ENCODE results near the gene OGDH. TPM values are rescaled to one million over a fixed set of nuclear protein-coding genes. Genes with fewer than 3 reads are reported as not detected.

Gene OGDH
- total RNA-seq, 2 donors from 2014 or later: 36.1 to 46.1 TPM

DNA sequence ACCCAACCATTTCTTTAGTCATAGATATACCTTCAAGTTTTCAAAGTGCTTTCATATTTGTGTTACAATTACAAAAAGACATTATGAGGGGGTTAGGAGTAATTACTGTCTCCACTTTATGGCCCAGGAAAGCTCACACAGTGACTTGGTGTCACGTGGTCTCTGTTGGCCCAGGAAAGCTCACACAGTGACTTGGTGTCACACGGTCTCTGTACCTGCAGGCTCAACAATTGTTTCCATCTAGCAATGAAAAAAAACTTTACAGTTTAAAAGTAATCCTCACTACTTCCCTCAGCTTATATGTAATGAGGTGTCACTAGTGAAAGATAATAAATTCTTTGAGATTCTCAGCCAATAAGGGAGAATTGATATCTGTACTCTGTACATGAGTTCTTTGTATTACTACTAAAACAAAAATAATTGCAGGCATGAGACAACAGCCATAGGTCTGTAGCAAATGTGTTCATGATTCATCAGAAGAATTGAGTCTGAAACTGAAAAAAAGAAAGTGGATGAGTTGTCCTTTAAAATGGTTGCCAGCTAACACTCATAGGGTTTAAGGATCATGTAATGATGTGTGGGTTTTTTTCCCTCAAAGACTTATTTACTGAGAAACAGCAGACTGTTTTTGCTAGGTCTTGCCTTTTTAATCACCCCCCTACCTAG lies 10.9 kb downstream of the OGDH start:
- 50 to 67% methylated on average over 2 of the region's 2 CpGs for WGBS, 2 donors
- no peaks in the 10 kb centered on the region for H3K27me3 ChIP-seq
- DNase-seq: no peak
- H3K9me3 ChIP-seq: no peaks in the 10 kb centered on the region
- no peaks in the 10 kb centered on the region for H3K36me3 ChIP-seq (replicated peaks in 1 of 2; ENCODE audit: insufficient read depth in 1 of 2, low read depth in 2 of 2)
- H3K27ac ChIP-seq: no peak overlapping the region
- intact Hi-C loops (cut with DNase I): no loop called here
- no peak for TF ChIP-seq POLR2A (IDR thresholded peaks at IDR 0.05)
- TF ChIP-seq, protein P1, sequence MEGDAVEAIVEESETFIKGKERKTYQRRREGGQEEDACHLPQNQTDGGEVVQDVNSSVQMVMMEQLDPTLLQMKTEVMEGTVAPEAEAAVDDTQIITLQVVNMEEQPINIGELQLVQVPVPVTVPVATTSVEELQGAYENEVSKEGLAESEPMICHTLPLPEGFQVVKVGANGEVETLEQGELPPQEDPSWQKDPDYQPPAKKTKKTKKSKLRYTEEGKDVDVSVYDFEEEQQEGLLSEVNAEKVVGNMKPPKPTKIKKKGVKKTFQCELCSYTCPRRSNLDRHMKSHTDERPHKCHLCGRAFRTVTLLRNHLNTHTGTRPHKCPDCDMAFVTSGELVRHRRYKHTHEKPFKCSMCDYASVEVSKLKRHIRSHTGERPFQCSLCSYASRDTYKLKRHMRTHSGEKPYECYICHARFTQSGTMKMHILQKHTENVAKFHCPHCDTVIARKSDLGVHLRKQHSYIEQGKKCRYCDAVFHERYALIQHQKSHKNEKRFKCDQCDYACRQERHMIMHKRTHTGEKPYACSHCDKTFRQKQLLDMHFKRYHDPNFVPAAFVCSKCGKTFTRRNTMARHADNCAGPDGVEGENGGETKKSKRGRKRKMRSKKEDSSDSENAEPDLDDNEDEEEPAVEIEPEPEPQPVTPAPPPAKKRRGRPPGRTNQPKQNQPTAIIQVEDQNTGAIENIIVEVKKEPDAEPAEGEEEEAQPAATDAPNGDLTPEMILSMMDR (IDR thresholded peaks at IDR 0.05): no peak
- no peak for ATAC-seq
- no peak overlapping the region for H3K4me3 ChIP-seq
- peaks cover 29% of the 10 kb centered on the region for H3K4me1 ChIP-seq

DNA sequence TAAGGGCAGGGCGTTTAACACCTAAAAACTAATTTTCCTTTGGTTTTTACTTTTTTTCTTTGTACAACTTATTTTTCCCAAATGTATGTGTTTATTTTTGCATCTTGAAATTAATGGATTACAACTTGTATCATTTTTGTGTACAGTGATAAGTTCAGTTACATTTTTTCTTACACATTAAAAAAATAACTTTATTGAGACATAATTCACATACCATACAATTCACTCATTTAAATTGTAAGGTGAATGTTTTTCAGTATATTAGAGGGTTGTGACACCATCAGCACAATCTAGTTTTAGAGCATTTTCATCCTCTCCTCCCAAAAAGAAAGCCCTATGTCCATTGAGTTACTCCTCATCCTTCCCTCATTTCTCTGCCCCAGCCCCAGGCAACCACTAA lies 11.6 kb downstream of the OGDH start:
- 88 to 92% methylated on average over 1 of the region's 1 CpG for WGBS, 2 donors
- Histone ChIP-seq H3K27ac (no peak overlapping the region), H3K4me3 (no peak overlapping the region), H3K36me3 (replicated peaks in 1 of 2; ENCODE audit: insufficient read depth in 1 of 2, low read depth in 2 of 2) (no peaks in the 10 kb centered on the region), H3K4me1 (peaks cover 36% of the 10 kb centered on the region), H3K27me3 (no peaks in the 10 kb centered on the region), H3K9me3 (no peaks in the 10 kb centered on the region)
- DNase-seq (no peak), ATAC-seq (no peak)
- TF ChIP-seq POLR2A (IDR thresholded peaks at IDR 0.05): no peak
- TF ChIP-seq, protein P1 (IDR thresholded peaks at IDR 0.05): no peak
- intact Hi-C loops (cut with DNase I): no loop called here

DNA sequence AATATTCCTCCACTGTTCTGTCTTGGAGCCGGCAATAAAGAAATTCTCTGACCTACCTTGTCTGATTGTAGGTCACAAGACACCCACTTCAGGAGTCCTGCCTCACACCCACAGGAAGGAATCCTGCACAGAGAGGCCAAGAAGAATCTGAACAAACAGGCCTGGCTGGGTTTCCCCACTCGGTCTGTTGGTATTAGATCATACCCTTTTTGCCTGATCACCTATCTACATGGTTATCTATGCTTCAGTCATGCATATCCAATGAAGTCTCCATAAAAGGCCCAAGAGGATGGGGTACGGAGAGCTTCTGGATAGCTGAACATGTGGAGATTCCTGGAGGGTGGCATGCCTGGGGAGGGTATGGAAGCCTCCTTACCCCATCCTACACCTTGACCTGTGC lies 12.3 kb downstream of the OGDH start:
- Histone ChIP-seq H3K9me3 (no peaks in the 10 kb centered on the region), H3K4me1 (peaks cover 38% of the 10 kb centered on the region), H3K4me3 (no peak overlapping the region), H3K36me3 (replicated peaks in 1 of 2; ENCODE audit: insufficient read depth in 1 of 2, low read depth in 2 of 2) (no peaks in the 10 kb centered on the region), H3K27ac (peak overlapping the region in 1 of 4 donors; percentile 11), H3K27me3 (no peaks in the 10 kb centered on the region)
- TF ChIP-seq, protein P1 (IDR thresholded peaks at IDR 0.05): no peak
- no peak for TF ChIP-seq POLR2A (IDR thresholded peaks at IDR 0.05)
- WGBS, 2 donors: 42 to 69% methylated on average over 3 of the region's 3 CpGs
- intact Hi-C loops (cut with DNase I): no loop called here
- DNase-seq: no peak
- ATAC-seq: no peak

DNA sequence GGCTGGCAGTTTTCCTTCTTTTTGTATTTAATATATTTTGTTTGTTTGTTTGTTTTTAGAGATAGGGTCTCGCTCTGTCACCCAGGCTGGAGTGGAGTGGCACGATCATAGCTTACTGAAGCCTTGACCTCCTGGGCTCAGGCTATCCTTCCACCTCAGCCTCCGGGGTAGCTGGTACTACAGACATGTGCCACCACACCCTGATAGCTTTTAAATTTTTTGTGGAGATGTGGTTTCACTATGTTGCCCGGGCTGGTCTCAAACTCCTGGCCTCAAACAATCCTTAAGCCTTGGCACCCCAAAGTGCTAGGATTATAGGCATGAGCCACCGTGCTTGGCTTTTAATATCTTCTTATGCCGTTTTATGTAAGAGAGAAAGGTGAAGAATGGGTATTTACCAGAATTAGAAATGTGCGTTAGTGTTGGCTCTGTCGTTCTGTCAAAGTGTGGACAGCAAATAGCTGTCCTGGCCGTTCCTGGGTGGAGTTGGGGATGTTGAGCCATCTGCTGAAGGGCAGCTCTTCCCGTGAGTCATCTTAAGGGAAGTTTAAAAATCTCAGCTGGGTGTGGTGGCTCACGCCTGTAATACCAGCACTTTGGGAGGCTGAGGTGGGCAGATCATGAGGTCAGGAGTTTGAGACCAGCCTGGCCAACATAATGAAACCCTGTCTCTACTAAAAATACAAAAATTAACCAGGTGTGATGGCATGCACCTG lies 14.8 kb downstream of the OGDH start:
- peaks cover 40% of the 10 kb centered on the region for H3K4me1 ChIP-seq
- DNase-seq: no peak
- intact Hi-C loops (cut with DNase I): no loop called here
- H3K9me3 ChIP-seq: no peaks in the 10 kb centered on the region
- TF ChIP-seq, protein P1 (IDR thresholded peaks at IDR 0.05): no peak
- TF ChIP-seq POLR2A (IDR thresholded peaks at IDR 0.05): no peak
- WGBS, 2 donors: 67 to 75% methylated on average over 9 to 11 of the region's 11 CpGs
- H3K36me3 ChIP-seq (replicated peaks in 1 of 2; ENCODE audit: insufficient read depth in 1 of 2, low read depth in 2 of 2): no peaks in the 10 kb centered on the region
- H3K4me3 ChIP-seq: no peak overlapping the region
- H3K27ac ChIP-seq: peak overlapping the region in 2 of 4 donors; percentile 14 to 73
- H3K27me3 ChIP-seq: no peaks in the 10 kb centered on the region
- no peak for ATAC-seq
